ENCODE data around the gene SLC16A5.
A peak's percentile ranks its signal among the peaks of the same experiment; 100 is the strongest.
"Not testable (repeated sequence)": the region's sequence is repeated elsewhere in the genome, so short reads cannot be mapped to it uniquely, and the experiment has no call there.

Gene SLC16A5

DNA sequence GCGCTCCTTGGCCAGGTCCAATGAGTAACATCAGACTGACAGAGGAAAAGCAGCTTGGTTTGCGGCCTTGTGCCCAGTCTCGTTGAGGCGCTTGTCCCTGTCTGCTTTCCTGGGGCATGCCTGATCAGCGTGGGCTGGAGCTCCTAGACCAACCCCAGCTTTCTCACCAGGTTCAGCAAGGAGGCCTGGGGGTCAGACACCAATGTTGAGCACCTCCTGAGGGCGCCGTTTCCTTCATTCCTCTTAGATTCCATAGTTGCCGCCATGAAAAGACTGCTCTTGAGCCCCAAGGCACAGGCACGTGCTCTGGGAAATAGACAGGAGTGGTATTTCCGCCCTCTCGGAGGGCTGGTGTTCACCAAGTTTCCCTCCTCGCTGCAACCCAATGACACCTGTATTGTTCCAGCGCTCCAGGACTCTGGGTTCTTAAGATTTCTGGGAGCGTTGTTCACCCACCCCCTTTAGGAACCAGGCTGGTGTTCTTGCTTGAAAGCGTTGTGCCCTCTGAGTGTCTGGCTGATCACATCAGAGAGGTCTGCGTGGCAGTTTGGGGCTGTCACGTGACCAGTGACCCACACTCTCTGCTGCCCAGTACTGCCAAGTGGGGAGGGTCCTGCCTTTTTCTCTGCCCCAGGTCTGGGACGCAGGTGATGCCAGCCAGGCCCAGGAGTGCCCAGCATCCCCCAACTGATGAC lies 22.7 kb upstream of the SLC16A5 start:
- no peak for DNase-seq

DNA sequence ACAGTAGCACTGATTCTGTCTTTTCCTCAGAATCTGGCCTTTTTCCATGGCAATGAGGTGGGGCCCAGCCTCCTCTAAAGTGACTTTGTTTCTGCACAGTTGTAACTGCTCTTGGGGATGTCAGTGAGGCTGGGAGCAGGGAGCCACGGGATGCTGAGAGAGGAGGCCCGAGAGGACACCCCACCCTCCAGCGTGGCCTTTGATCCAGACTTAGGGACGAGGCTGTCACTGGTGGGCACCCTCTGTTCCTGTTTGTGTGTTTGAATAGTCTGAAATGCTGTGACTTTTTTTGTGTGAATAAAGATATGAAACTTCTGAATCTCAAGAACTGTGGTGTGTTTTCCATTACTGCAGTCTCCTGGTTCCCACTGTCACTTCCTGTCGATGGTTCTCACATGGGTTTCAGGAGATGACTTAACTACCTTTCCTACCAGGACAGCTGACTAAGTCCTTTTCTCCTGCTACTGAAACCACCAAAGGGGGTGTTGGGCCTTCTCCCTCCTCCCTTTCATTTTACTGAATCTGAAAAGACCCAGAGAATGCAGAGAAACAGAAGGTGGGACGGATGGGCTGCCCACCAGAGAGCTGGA lies 22.1 kb upstream of the SLC16A5 start:
- no peak for DNase-seq

DNA sequence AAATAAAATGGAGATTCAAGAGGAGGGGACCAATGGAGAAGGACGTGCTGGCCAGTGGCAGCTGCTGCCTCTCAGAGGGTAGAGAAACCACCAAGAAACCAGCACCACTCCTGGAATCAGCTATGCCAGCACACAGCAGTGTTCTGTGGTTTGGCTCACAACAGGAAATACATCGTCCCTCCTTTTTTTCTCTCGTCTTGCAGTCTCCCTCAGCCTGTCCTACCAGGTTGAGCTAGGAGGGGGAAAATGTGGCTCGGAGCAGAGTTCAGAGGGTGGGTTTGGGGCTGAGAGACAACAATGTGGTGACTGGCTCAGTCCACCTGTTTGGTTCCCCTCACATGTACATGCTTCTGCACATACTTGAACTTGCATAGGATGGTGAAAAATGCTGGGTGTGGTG lies 19.9 kb upstream of the SLC16A5 start:
- no peak for DNase-seq

DNA sequence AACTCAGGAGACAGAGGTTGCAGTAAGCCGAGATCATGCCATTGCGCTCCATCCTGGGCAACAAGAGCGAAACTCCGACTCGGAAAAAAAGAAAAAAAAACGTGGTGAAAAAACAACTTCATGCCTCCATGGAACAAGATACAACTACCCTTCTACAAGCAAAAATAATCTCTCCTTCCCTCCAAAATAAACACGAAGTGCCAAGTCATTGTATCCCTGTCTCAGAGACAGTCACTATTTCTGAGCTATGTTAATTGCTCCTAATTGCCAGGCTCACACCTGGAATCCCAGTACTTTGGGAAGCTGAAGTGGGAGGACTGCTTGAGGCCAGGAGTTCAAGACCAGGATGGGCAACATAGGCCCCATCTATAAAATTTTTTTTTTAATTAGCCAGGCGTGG lies 19.0 kb upstream of the SLC16A5 start:
- DNase-seq = no peak

DNA sequence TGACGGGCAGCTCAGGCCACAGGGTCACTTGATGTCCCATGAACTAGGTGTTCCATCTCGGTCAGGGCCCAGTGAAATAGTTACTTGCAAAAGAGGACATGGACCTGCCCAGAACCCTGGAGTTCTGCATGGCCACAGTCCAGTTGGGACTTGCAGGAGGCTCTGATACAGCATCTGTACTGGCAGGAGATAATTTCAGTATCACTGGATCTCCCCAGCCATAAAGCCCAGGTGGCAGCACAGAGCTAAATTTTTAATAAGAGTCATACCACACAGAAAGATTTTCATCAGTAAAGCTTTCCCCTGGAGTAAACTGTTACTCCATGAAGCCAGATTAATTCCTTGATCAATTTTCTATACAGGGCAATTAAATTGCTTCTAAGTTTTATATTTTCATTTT lies 18.0 kb upstream of the SLC16A5 start:
- DNase-seq = no peak

DNA sequence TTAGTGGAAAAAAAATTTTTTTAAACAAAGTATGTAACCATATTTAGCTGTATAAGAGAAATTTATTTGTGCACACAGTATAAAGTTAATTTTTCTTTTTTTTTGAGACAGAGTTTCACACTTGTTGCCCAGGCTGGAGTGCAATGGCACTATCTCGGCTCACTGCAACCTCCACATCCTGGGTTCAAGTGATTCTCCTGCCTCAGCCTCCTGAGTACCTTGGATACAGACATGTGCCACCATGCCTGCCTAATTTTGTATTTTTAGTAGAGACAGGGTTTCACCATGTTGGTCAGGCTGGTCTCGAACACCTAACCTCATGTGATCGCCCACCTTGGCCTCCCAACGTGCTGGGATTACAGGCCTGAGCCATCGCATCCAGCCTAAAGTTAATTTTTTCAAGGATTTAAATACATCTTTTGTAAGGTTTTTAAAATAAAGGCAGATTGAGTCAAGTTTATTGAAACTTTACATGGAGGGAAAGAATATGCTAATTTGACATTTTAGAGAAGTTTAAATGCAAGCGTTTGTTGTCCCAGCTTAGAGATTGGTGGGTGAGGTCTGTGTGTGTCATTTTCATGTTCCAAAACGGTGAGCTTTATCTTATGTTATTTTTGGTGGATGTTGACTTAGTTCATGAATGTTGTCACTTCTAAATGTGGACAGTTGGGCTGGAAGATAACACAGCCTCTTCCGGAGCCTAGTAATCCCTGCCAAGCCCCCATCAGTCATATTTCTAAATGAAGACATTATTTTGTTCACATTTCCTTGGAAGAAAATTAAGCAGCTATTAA lies 16.1 kb upstream of the SLC16A5 start:
- DNase-seq = not testable (repeated sequence)

DNA sequence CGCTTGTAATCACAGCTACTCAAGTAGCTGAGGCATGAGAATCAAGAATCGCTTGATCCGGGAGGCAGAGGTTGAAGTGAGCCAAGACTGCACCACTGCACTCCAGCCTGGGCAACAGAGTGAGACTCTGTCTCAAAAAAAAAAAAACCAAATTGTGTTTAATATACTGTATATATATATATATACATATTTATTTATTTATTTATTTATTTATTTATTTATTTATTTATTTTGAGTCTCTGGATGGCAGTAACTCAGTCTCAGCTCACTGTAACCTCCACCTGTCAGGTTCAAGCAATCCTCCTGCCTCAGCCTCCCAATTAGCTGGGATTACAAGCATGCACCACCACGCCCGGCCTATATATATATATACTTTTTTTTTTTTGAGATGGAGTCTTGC lies 14.8 kb upstream of the SLC16A5 start:
- DNase-seq = not testable (repeated sequence)

DNA sequence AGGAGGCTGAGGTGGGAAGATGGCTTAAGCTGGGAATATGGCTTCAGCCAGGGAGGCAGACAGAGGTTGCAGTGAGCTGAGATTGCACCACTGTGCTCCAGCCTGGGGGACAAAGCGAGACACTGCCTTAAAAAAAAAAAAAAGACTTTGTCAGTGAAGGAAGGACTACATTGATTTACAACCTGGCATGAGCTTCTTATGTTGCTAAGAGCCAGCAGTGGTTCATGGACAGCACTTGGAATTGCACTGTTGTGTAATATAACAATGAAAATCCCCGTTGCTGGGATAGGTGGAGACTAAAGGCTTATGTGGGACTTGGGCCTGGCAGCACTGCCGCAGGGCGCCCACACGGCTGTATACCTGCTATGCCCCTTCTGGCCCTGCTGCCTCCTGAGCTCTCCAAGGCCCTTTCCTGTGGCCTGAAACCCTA lies 14.1 kb upstream of the SLC16A5 start:
- DNase-seq = no peak

DNA sequence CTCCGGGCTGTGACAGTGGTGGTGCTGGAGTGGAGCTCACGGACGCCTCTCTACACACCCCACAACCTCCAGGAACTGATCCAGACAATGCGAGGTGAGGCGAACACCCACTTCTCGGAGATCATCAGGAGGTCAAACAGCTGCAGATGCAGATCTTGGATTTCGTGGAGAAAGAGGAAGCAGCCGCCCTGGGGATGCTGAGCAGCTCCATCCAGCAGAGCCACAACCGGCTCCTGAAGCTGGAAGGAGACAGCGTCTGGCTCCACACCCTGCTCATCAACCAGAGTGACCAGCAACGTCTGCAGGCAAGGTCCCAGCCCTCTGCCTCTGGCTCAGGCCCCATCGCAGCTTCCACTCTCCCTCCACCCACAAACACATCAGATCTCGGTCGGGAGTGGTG lies 13.2 kb upstream of the SLC16A5 start:
- no peak for DNase-seq

DNA sequence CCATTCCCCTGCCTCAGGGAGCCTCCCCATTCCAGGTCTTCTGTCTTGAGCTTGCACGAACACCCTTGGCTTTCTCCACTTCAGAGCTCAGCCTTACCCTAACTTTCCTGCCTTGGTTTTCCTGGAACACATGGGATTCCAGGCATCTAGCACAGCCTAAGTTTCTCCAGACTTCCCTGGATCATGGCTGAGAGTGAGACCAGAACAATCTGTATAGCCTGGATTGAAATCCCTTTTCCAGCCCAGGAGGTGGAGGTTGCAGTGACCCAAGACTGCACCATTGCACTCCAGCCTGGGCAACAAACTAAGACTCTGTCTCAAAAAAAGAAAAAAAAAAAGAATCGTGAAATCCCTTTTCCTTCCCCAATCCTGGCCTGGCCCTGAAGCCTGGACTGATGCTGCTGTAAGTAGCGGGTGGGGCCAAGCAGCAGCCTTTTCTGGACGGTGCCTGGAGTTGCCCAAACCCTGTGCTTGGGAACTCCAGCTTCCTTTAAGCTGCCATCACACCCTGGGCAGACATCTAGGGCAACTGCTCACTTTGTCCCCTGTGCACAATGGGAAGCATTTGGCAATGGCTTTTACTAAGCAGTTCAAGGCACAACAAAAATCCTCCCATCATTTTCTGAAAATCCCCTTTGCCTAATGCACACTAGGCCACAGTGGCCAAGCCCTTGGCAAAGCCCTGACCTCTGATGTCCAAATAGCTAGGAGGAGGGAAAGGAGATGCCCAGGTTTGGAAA lies 12.0 kb upstream of the SLC16A5 start:
- DNase-seq = no peak

DNA sequence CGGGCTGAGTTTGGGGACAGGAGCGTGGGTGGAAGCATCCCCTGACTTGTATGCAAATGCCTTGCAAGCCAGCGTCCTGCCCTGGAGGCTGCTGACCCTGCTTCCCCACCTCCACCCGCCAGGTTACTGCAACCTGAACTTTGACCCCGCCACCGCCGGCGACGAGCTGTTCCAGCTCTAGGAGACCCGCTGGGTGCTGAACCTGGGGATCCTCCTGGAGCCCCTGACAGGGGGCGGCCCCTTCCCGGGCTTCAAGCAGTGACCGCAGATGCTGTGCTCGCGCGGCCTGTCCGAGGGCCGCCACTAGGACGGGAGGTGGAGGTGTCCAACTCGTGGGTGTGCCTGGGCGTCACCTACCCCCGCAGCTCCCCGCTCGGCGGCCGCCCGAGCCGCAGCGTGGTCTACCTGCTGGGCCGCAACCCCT lies 10.7 kb upstream of the SLC16A5 start:
- DNase-seq = no peak

DNA sequence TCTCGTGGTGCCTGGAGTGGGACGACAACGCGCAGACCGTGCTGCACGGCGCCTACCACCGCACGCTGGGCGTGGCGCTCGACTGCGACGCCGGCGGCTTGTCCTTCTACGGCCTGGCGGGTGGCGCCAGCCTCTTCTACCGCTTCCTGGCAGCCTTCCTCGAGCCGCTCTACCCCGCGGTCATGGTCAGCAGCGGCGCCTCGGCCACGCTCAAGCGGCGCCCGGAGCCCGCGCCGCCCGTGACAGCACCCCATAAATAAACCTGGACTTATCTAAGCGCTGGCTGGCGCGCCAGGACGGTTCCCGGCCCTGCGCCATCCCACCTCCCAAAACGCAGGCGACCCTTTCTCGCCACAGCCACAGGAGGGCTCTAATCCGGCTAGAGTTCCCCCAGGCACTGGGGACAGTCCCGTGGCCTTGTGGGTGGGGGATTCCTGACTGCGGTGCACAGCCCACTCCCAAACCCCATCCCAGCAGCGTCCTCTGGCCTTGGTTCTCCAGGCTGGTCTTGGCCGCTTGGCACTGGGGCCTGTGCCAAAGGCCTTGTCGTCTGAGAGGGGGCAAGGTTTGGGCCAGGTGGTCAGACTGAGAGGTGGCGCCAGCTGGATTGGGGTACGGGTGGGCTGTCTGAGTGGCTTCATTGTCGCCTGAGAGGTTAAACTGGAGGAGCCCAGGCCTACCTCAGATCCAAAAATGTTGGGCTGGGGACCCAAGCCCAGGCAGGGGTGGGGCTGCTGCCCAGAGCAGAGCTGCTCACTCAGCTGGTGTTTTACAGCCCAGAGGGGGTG lies 10.1 kb upstream of the SLC16A5 start:
- DNase-seq = peak; percentile 10

DNA sequence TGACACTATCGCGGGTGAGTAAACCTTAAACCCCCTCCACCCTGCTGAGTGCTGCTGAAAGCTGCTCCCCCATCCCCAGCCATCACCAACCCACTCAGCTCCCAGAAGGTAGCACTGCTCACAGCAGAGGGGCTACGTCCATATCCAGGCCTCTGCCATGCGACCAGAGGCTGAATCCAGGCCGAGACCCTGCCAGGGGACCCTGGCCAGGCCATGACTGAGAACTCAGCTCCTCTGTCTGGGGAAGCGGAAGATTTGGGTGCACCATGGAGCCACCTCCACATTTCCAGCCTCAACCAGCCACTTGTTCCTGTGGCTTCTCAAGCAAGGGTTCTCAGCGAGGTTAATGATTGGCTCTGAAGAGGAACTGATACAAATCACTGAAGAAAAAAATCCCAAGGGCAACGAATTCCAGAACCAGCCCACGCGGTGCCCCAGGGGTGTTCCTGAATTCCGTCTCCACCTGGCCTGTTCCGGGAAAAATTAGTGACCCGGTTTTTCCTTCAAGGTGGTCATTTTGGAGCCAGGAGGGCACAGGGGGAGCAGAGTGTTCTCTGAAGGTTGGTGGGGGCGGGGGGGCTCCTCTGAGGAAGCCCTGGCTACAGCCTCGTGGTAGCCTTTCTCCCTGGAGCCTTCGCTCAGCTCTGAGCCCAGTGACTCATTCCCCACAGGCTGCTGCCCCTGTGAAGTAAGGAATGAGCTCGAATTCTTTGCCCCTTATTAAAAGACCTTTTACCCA lies 9.3 kb upstream of the SLC16A5 start:
- no peak for DNase-seq

DNA sequence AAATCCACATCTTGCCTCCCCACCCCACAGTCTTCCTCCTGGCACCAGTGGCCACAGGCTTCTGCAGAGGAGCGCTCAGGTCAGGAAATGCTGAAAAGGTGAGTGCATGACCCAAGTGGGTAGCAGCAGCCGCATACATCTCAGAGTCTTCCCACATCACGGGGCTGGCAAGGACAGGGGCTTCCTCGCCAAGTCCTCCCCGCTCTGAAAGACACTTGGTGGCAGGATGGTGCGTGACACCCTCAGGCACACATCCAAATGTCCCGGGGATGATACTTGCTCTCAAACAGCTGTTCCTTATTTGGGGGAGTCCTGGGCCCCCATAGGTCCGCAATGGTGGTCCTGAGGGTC lies 8.8 kb upstream of the SLC16A5 start:
- no peak for DNase-seq

DNA sequence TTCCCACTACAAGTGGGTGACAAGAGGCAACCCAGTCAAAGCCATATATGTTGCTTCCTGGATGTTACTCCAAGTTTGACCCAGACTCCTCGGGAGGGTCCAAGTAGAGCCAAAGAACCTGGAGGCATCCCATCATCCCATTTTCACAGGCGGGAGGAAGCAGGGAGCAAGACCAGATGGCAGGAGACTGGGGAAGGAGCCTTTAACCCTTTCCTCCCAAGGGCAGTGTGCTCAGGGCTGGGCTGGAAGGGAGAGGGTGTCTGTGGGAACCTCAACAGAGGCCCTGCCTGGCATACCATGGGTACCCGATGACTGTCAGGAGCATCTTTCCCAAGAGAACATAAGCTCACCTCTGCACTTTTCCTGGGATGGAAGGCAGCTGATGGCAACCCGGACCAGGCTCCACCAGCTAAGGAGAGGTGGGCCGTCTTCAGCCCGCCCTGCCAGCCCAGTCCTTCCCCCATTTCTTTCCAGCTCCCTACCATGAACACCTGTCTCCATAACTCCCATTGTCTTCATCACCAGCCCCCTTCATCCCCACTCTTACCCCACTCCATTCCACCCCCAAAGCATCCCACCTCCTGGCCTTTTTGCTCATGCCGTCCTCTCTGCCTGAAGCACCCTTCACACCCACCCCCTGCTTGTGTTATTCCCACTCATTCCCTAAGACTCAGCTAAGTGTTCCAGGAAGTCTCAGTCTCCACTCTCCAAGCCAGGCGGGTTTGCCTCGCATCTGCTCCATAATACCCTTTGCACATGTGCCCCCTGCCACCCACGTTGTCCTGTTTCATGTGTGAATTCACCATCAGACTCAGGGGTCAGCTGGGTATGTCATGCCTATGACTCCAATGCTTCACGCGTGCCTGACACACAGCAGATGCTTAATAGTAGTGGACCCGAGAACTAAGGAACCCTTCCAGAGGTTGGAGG lies 5.9 kb upstream of the SLC16A5 start:
- no peak for DNase-seq

DNA sequence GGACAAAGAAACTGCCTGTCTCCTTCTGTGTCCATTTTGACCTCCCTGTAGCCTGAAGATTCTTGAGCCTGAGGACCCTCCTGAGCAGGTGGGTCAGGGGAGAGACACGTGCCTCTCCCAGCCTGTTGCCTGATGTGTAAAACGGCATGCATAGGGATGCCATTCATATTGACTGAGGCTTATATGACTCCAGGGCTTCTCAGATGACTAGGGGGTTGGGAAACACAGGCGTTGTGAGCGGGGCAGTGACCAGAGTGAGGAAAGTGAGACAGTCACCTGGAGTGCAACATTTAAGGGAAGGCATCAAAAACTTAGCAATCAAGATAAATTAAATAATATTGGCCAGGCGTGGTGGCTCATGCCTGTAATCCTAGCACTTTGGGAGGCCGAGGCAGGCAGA lies 5.1 kb upstream of the SLC16A5 start:
- DNase-seq = no peak

DNA sequence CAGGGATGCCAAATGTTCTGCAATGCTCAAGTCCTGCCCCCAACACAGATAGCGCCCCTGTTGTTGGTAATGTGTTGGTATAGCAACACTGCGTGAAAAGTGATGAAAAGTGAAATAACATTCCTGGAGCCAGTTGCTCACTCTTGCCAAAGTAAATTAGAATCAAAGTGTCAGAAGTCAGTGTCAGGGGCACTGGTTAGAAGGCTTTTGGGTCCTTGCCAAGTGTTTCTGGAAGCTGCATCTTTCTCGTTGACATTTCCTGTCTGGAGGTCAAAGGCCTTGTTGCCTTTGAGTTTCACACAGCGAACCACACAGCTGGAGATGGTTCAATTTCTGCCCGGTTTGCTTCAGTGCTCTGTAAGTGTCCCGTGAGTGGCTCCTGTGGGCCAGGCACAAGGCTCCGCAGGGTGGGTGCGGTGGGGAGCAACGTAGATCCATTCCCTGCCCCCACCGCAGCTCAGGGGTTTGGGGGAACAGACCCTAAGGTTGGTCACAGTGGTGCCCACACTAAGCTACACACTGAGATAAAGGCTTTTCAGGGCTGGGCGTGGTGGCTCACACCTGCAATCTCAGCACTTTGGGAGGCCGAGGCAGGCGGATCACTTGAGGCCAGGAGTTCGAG lies 3.6 kb upstream of the SLC16A5 start:
- DNase-seq = no peak

DNA sequence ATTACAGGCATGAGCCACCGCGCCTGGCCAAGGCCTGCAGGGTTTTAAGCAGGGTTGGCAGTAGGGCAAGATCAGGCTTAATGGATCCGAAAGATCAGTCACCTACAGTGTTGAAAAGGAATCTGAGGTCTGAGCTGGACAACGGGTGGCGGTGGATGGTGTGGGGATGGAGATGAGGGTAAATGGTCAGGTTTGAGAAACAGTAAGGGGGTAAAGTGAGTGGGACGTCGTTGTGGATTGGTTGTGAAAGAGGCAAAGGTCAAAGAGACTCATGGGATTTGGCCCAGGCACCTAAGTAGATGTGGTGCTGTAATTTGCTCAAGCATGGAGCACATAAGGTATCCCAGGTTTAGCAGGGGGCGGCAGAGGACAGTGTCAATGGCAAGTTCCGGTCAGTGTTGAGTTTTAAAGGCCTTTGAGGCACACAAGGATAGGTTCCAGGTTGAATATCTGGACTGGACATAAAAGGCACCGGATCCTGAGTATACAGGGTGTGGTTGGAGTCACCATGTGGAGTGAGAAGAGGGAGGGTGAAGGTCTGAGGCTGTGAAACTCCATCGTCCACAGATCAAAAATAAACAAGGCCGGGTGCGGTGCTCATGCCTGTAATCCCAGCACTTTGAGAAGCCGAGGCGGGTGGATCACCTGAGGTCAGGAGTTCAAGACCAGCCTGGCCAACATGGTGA lies 1.1 kb upstream of the SLC16A5 start:
- no peak for DNase-seq

DNA sequence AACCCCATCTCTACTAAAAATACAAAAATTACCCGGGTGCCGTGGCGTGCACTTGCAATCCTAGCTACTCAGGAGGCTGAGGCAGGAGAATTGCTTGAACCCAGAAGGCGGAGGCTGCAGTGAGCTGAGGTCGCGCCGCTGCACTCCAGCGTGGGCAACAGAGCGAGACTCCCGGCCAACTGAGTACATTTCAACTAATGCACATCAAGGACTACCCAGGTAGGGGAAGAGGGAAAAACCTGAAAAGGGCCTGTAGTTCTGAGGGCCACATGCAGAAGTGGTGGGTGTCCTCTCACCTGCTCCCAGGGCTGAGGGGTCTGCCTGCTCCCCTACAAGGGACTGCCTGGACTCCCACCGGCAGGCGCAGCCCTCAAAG lies 584 bp upstream of the SLC16A5 start:
- DNase-seq = no peak

Measured in NCI-H1092 treated with DMSO at 0.1 percent for 48 hours (cell line).